CD4-positive, CD25-positive, alpha-beta regulatory T cell (primary cell): ENCODE measurements around the gene HOXC5. TPM values are rescaled to one million over a fixed set of nuclear protein-coding genes. Genes with fewer than 3 reads are reported as not detected.

ENCODE experiments used
- ATAC-seq, 2 donors: fragments of 150-1000 bp; cut with Tn5 transposase; one replicate each; pipeline ENCODE4 v1.10.0; 2021; ENCODE audit warnings: low read depth in 2 of 2, moderate number of reproducible peaks in 2 of 2, moderate library complexity in 1 of 2
- DNase-seq, 3 donors: peaks; one replicate each; pipeline versions ENCODE4 v3.0.0 to v3.0.0-alpha.2; 2012 to 2022; ENCODE audit warnings: mixed read lengths in 1 of 3
- H3K27ac ChIP-seq: one replicate; pipeline ENCODE4 v1.7.0; 2013; ENCODE audit warnings: mild to moderate bottlenecking, low read length; ENCODE audit not compliant: insufficient read depth, poor library complexity, severe bottlenecking
- H3K27me3 ChIP-seq: one replicate; pipeline ENCODE4 v1.7.0; 2013; ENCODE audit warnings: low read length; ENCODE audit not compliant: control insufficient read depth, insufficient read depth
- H3K36me3 ChIP-seq: one replicate; pipeline ENCODE4 v1.7.0; 2013; ENCODE audit warnings: mild to moderate bottlenecking, low read length, moderate library complexity; ENCODE audit not compliant: control insufficient read depth, insufficient read depth
- H3K4me1 ChIP-seq: 2 replicates; pipeline ENCODE4 v1.7.0; 2013; ENCODE audit warnings: mild to moderate bottlenecking, low read length; ENCODE audit not compliant: insufficient read depth, control insufficient read depth, poor library complexity, severe bottlenecking
- H3K4me3 ChIP-seq: one replicate; pipeline ENCODE4 v1.7.0; 2013; ENCODE audit warnings: low read depth, mild to moderate bottlenecking, low read length, moderate library complexity
- H3K9me3 ChIP-seq, 2 experiments: 1 replicate in 1 of 2; 2 replicates in 1 of 2; pipeline ENCODE4 v1.7.0; 2013; ENCODE audit warnings: low read length in 2 of 2, mild to moderate bottlenecking in 1 of 2, moderate library complexity in 1 of 2; ENCODE audit not compliant: control insufficient read depth in 2 of 2
- H3K27ac Mint-ChIP-seq, 3 donors: one replicate each; pipeline ENCODE4 v1.8.0; 2020 to 2022; ENCODE audit warnings: mild to moderate bottlenecking in 3 of 3, mixed read lengths in 3 of 3, moderate library complexity in 2 of 3
- H3K27me3 Mint-ChIP-seq: one replicate; pipeline ENCODE4 v1.8.0; 2022; ENCODE audit warnings: mild to moderate bottlenecking, mixed read lengths
- H3K36me3 Mint-ChIP-seq: one replicate; pipeline ENCODE4 v1.8.0; 2020; ENCODE audit warnings: mixed read lengths
- H3K4me1 Mint-ChIP-seq, 4 donors: one replicate each; pipeline ENCODE4 v1.8.0; 2020 to 2022; ENCODE audit warnings: mixed read lengths in 4 of 4, mild to moderate bottlenecking in 1 of 4
- H3K4me3 Mint-ChIP-seq, 4 donors: one replicate each; pipeline ENCODE4 v1.8.0; 2020 to 2022; ENCODE audit warnings: mild to moderate bottlenecking in 4 of 4, mixed read lengths in 4 of 4, moderate library complexity in 3 of 4
- H3K9me3 Mint-ChIP-seq, 7 donors: one replicate each; pipeline ENCODE4 v1.8.0; 2020 to 2022; ENCODE audit warnings: mixed read lengths in 7 of 7, mild to moderate bottlenecking in 3 of 7, moderate library complexity in 2 of 7
- polyA plus RNA-seq, 4 donors: library from polyadenylated mRNA; unstranded; fragments of 300-500 nt; fragmentation: Illumina TruSeq; gene quantifications; one replicate each; pipeline ENCODE4 v1.2.3, GENCODE V29; 2021
- total RNA-seq: library from RNA; stranded (reverse); gene quantifications from one replicate; pipeline ENCODE4 v1.2.3, GENCODE V29; 2022

The HOXC5 gene
- total and polyA plus RNA-seq, 5 donors from 2014 or later = not detected

DNA sequence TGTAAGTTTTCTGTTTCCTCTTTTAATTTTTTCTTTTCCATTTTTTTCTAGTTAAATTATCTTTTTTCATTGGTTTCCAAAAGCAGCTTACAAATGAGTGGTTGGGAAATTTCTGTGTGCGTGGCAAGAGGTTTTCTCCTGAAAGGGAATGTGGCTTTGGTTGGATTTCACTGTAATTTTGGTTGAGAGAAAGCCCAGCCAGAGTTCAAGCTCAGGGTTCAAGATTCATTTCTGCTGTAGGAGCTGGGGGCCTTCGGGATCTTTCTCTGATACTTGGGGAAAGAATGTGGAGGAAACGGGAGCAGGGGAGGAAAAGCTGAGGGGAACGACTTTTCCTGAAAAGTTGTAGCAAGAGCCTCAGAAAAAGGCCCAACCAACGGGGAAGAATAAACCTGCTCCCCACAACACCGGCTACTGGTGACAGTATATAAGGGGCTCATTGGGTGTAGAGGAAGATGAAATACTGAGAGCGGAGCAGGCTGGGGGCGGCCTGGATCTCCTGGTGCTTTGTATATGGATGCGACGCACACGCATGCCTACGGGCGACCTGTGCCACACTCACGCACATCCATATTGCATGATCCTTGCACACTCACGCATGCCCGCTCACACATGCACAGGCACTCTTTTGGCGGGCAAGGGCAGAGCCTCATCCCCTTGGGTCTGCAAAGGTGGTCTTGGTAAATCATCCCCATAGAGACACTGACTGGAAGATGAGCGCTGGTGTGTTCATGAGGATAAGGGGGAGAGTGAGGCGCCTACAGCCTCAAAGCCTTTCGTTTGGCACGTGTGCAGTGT lies 46.0 kb upstream of the HOXC5 start:
- H3K36me3 Mint-ChIP-seq = no peaks in the 10 kb centered on the region
- Histone ChIP-seq H3K9me3 (peaks cover 0 to 5% of the 10 kb centered on the region in 2 experiments), H3K27me3 (peaks cover 59% of the 10 kb centered on the region), H3K36me3 (no peaks in the 10 kb centered on the region), H3K27ac (no peak overlapping the region), H3K4me1 (peaks cover 30% of the 10 kb centered on the region), H3K4me3 (no peak overlapping the region)
- H3K27ac Mint-ChIP-seq = no peak overlapping the region
- ATAC-seq = no peak
- peaks cover 15 to 65% (median 34%) of the 10 kb centered on the region in 4 donors for H3K4me1 Mint-ChIP-seq
- peak overlapping the region in 2 of 4 donors; percentile 15 to 29 for H3K4me3 Mint-ChIP-seq
- H3K27me3 Mint-ChIP-seq = peaks cover 96% of the 10 kb centered on the region
- DNase-seq = no peak
- peaks cover 0 to 8% (median 0%) of the 10 kb centered on the region in 7 donors for H3K9me3 Mint-ChIP-seq

- peaks cover 96% of the 10 kb centered on the region for H3K27me3 Mint-ChIP-seq
- Histone ChIP-seq H3K4me3 (no peak overlapping the region), H3K27ac (no peak overlapping the region), H3K9me3 (peaks cover 0 to 5% of the 10 kb centered on the region in 2 experiments), H3K27me3 (peaks cover 60% of the 10 kb centered on the region), H3K4me1 (peaks cover 30% of the 10 kb centered on the region), H3K36me3 (no peaks in the 10 kb centered on the region)
- no peaks in the 10 kb centered on the region for H3K36me3 Mint-ChIP-seq
- H3K4me1 Mint-ChIP-seq = peaks cover 15 to 63% (median 34%) of the 10 kb centered on the region in 4 donors
- peaks cover 0 to 8% (median 0%) of the 10 kb centered on the region in 7 donors for H3K9me3 Mint-ChIP-seq
- DNase-seq (no peak), ATAC-seq (no peak)
- no peak overlapping the region for H3K27ac Mint-ChIP-seq
- peak overlapping the region in 2 of 4 donors; percentile 14 to 23 for H3K4me3 Mint-ChIP-seq
Observed at GRCh38 chr12:53987787-53988230, 45.0 kb upstream of the HOXC5 start.

DNA sequence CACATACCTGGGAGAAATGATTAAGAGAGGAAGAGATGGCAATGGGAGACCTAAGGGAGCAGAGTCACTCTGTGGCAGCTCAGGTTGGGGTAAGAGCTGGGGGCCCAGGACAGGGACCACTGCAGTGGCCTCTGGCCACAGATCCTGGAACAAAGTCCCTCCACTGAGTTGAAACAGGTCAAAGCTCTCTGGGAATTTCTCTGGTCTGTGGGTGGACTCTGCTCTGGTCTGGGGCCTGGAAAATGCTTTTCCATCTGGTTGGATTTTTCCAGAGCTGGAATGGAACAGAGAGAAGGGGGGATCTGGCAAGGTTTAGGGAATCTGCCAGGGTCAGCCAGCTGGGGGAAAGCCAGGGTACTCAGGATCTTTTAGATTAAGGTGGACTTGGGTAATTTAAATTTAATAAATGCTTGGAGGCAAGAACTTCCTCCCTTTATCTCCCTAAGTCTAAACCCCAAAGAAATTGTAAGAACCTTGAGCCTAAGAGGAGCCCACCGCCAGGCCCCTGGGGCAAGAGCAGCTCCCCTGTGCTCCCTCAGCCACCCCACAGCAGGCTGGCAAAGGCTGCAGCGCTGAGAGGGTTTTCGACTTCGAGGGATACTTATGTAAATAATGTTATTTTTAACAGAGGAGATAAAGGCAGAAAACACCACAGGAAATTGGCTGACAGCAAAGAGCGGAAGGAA lies 44.2 kb upstream of the HOXC5 start:
- ATAC-seq (no peak), DNase-seq (no peak)
- no peak overlapping the region for H3K4me3 ChIP-seq
- H3K27ac Mint-ChIP-seq = no peak overlapping the region
- peaks cover 96% of the 10 kb centered on the region for H3K27me3 Mint-ChIP-seq
- peaks cover 0 to 8% (median 0%) of the 10 kb centered on the region in 7 donors for H3K9me3 Mint-ChIP-seq
- H3K4me1 ChIP-seq = peaks cover 30% of the 10 kb centered on the region
- peaks cover 15 to 59% (median 36%) of the 10 kb centered on the region in 4 donors for H3K4me1 Mint-ChIP-seq
- no peaks in the 10 kb centered on the region for H3K36me3 Mint-ChIP-seq
- peaks cover 0 to 3% of the 10 kb centered on the region in 2 experiments for H3K9me3 ChIP-seq
- H3K36me3 ChIP-seq = no peaks in the 10 kb centered on the region
- H3K27me3 ChIP-seq = peaks cover 63% of the 10 kb centered on the region
- H3K27ac ChIP-seq = no peak overlapping the region
- peak overlapping the region in 2 of 4 donors; percentile 57 to 59 for H3K4me3 Mint-ChIP-seq

DNA sequence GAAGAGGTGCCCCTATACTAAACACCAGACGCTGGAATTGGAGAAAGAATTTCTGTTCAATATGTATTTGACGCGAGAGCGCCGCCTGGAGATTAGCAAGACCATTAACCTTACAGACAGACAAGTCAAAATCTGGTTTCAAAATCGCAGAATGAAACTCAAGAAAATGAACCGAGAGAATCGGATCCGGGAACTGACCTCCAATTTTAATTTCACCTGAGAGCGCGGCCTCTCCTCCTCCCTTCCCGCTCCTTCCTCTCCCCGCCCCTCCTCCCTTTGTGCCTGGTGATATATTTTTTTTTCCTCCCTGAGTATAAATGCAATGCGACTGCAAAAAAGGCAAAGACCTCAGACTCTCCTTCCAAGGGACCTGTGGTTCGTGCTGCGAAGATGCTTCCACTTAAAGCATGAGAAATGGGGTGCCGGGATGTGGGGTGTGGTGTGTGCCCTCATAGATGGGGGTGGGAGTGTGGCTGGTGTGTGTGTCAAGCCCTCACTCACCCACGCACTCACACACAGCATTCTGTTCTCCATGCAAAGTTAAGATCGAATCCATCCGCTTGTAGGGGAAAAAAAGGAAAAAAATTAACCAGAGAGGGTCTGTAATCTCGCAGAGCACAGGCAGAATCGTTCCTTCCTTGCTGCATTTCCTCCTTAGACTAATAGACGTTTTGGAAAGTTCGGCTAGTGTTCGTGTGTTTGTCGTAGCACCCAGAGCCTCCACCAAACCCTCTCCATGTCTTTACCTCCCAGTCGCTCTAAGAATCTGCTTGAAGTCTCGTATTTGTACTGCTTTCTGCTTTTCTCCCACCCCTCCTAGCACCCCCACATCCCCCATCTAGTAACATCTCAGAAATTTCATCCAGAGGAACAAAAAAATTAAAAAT lies 43.4 kb upstream of the HOXC5 start:
- Histone ChIP-seq H3K36me3 (no peaks in the 10 kb centered on the region), H3K27me3 (peaks cover 63% of the 10 kb centered on the region), H3K4me1 (peaks cover 32% of the 10 kb centered on the region), H3K27ac (no peak overlapping the region), H3K4me3 (no peak overlapping the region), H3K9me3 (no peaks in the 10 kb centered on the region)
- H3K4me1 Mint-ChIP-seq = peaks cover 15 to 62% (median 39%) of the 10 kb centered on the region in 4 donors
- H3K9me3 Mint-ChIP-seq = peaks cover 0 to 8% (median 0%) of the 10 kb centered on the region in 7 donors
- peaks cover 99% of the 10 kb centered on the region for H3K27me3 Mint-ChIP-seq
- ATAC-seq (no peak), DNase-seq (peak in 1 of 3 donors; percentile 65)
- H3K4me3 Mint-ChIP-seq = peak overlapping the region; percentile 16 to 59 (median 52)
- no peak overlapping the region for H3K27ac Mint-ChIP-seq
- no peaks in the 10 kb centered on the region for H3K36me3 Mint-ChIP-seq

GRCh38 chr12:53990311-53991076 lies 42.4 kb upstream of the HOXC5 start:
- DNase-seq (no peak), ATAC-seq (no peak)
- H3K4me3 ChIP-seq = no peak overlapping the region
- Mint-ChIP-seq H3K27me3 (peaks cover 99% of the 10 kb centered on the region), H3K27ac (no peak overlapping the region), H3K4me3 (peak overlapping the region in 2 of 4 donors; percentile 10 to 59), H3K36me3 (no peaks in the 10 kb centered on the region), H3K9me3 (peaks cover 0 to 5% (median 0%) of the 10 kb centered on the region in 7 donors), H3K4me1 (peaks cover 21 to 63% (median 39%) of the 10 kb centered on the region in 4 donors)
- peaks cover 35% of the 10 kb centered on the region for H3K4me1 ChIP-seq
- H3K27me3 ChIP-seq = peaks cover 67% of the 10 kb centered on the region
- H3K36me3 ChIP-seq = no peaks in the 10 kb centered on the region
- no peaks in the 10 kb centered on the region for H3K9me3 ChIP-seq
- no peak overlapping the region for H3K27ac ChIP-seq

DNA sequence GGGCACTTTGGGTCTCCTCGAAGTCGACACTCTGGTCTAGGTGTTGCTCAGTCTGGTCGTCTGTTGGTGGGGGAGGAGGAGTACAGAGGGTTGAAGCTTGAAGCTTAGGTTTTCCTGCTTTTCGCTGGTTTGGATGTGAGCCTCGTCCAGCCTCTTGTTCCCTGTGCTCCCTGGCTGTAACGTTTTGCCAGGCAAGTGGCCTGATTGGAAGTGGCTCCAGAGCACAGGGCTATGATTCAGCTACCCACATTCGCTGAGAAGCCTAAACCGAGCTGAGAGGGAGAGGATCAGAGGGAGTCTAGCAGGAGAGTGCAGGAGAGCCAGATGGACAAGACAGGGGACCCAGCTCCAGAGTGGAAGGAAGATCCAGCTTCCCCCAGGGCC lies 41.8 kb upstream of the HOXC5 start:
- Histone ChIP-seq H3K4me1 (peaks cover 35% of the 10 kb centered on the region), H3K27ac (no peak overlapping the region), H3K27me3 (peaks cover 67% of the 10 kb centered on the region), H3K9me3 (no peaks in the 10 kb centered on the region), H3K36me3 (no peaks in the 10 kb centered on the region), H3K4me3 (no peak overlapping the region)
- Mint-ChIP-seq H3K36me3 (no peaks in the 10 kb centered on the region), H3K4me3 (peak overlapping the region in 1 of 4 donors; percentile 59), H3K27ac (no peak overlapping the region), H3K27me3 (peaks cover 100% of the 10 kb centered on the region), H3K4me1 (peaks cover 21 to 65% (median 37%) of the 10 kb centered on the region in 4 donors), H3K9me3 (peaks cover 0 to 4% (median 0%) of the 10 kb centered on the region in 7 donors)
- ATAC-seq (no peak), DNase-seq (no peak)
